ENCODE results near the gene NR5A1.

Gene NR5A1

DNA sequence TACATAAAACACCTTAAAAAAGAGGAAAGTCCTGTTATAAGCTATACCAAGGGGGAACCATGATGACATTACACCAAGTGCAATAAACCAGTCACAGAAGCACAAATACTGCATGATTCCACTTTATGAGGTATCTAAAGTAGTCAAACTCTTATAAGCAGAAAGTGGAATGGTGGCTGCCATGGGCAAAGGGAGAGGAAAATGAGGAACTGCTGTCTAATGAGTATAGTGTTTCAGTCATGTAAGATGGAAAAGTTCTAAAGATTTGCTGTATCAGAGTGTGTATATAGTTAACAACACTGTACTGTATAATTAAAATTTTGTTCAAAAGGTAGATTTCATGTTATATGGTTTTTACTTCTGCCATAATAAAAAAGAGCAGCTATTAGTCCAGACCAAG lies 34.6 kb upstream of the NR5A1 start:
- Histone ChIP-seq H2AFZ (ENCODE audit: low read depth) (no peak overlapping the region), H3K79me2 (ENCODE audit: insufficient read depth, low read depth) (no peaks in the 10 kb centered on the region), H4K20me1 (ENCODE audit: insufficient read depth) (no peaks in the 10 kb centered on the region), H3K4me1 (ENCODE audit: low read depth, poor library complexity, severe bottlenecking) (no peaks in the 10 kb centered on the region), H3K27me3 (ENCODE audit: insufficient read depth, low read depth) (no peaks in the 10 kb centered on the region), H3K4me3 (IDR thresholded peaks at IDR 0.05; ENCODE audit: insufficient read depth, low read depth, low read length) (no peak overlapping the region), H3K36me3 (ENCODE audit: insufficient read depth) (no peaks in the 10 kb centered on the region), H3K9ac (no peak overlapping the region), H3K27ac (no peak overlapping the region), H3K4me2 (no peak overlapping the region)
- TF ChIP-seq, protein P1, sequence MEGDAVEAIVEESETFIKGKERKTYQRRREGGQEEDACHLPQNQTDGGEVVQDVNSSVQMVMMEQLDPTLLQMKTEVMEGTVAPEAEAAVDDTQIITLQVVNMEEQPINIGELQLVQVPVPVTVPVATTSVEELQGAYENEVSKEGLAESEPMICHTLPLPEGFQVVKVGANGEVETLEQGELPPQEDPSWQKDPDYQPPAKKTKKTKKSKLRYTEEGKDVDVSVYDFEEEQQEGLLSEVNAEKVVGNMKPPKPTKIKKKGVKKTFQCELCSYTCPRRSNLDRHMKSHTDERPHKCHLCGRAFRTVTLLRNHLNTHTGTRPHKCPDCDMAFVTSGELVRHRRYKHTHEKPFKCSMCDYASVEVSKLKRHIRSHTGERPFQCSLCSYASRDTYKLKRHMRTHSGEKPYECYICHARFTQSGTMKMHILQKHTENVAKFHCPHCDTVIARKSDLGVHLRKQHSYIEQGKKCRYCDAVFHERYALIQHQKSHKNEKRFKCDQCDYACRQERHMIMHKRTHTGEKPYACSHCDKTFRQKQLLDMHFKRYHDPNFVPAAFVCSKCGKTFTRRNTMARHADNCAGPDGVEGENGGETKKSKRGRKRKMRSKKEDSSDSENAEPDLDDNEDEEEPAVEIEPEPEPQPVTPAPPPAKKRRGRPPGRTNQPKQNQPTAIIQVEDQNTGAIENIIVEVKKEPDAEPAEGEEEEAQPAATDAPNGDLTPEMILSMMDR (conservative IDR thresholded peaks at IDR 0.05; ENCODE audit: low read depth, low read length) = no peak

DNA sequence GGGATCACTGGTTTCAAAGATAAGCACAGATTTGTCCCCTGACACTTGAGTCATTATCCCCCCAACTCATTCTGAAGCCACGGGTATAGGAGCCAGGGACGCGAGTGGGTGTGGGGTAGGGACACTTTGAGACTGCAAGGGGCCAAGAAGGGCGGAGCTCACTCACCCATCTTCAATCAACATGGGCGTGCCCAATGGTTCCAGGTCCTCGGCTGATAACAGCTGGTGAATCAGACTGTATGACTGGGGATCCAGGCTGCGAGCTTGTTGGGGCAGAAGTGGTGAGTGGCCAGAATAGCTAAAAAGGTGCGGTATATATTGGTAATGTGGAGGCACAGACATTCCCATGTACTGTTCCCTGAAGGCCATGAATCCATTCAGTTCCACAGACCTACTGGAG lies 30.7 kb upstream of the NR5A1 start:
- Histone ChIP-seq H3K79me2 (ENCODE audit: insufficient read depth, low read depth) (no peaks in the 10 kb centered on the region), H3K36me3 (ENCODE audit: insufficient read depth) (no peaks in the 10 kb centered on the region), H2AFZ (ENCODE audit: low read depth) (no peak overlapping the region), H3K9ac (no peak overlapping the region), H3K4me3 (IDR thresholded peaks at IDR 0.05; ENCODE audit: insufficient read depth, low read depth, low read length) (no peak overlapping the region), H3K4me2 (no peak overlapping the region), H3K4me1 (ENCODE audit: low read depth, poor library complexity, severe bottlenecking) (no peaks in the 10 kb centered on the region), H3K27me3 (ENCODE audit: insufficient read depth, low read depth) (no peaks in the 10 kb centered on the region), H4K20me1 (ENCODE audit: insufficient read depth) (no peaks in the 10 kb centered on the region), H3K27ac (no peak overlapping the region)
- TF ChIP-seq, protein P1 (conservative IDR thresholded peaks at IDR 0.05; ENCODE audit: low read depth, low read length) = no peak

DNA sequence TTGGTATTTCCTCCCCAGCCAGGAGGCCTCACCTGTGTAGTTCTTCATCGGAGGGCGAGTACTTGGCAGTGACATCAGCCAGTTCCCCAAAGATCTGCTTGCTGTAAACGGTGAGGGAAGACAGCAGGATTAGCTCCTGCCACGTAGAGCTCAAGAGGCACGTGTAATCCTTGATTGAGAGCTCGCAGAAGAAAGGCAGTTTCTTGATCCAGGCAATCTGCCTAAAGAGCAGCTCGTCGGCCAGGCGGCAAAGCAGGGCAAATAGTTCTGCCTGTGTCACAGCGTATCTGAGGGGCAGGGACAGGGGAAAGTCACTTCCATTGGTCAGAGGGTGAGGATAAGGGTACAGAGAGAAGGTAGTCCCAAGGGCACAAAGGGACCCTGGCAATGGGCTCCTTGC lies 28.6 kb upstream of the NR5A1 start:
- H3K4me2 ChIP-seq = no peak overlapping the region
- TF ChIP-seq, protein P1 (conservative IDR thresholded peaks at IDR 0.05; ENCODE audit: low read depth, low read length) = no peak

DNA sequence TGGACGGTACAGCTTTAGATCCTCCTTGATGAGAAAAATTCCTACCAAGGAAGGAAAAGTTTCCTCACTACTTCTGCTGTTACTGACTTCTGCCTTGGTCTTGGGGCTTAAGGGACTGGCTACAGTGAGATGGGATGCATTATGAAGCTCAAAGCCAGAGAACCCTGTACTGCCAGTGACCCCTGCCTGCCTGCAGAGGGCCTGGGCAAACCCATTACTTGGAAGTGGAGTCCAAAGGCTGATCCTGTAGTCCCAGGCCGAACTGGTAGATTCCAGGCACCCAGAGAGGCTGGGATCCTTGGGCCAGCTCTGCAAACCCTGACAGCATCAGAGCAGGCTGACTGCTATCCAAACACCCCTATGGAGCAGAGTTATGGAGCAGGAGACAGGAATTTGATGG lies 25.7 kb upstream of the NR5A1 start:
- Histone ChIP-seq H4K20me1 (ENCODE audit: insufficient read depth) (no peaks in the 10 kb centered on the region), H3K9ac (no peak overlapping the region)
- TF ChIP-seq, protein P1 (conservative IDR thresholded peaks at IDR 0.05; ENCODE audit: low read depth, low read length) = no peak

More for the DNA sequence above, 28.6 kb upstream of the NR5A1 start:
- no peaks in the 10 kb centered on the region for H3K27me3 ChIP-seq (ENCODE audit: insufficient read depth, low read depth)
- no peak overlapping the region for H3K4me3 ChIP-seq (IDR thresholded peaks at IDR 0.05; ENCODE audit: insufficient read depth, low read depth, low read length)
- H3K36me3 ChIP-seq (ENCODE audit: insufficient read depth) = no peaks in the 10 kb centered on the region
- no peak overlapping the region for H3K27ac ChIP-seq
- H2AFZ ChIP-seq (ENCODE audit: low read depth) = no peak overlapping the region
- no peaks in the 10 kb centered on the region for H3K4me1 ChIP-seq (ENCODE audit: low read depth, poor library complexity, severe bottlenecking)
- H4K20me1 ChIP-seq (ENCODE audit: insufficient read depth) = no peaks in the 10 kb centered on the region
- H3K9ac ChIP-seq = no peak overlapping the region
- no peaks in the 10 kb centered on the region for H3K79me2 ChIP-seq (ENCODE audit: insufficient read depth, low read depth)

More for the DNA sequence above, 25.7 kb upstream of the NR5A1 start:
- Histone ChIP-seq H2AFZ (ENCODE audit: low read depth) (no peak overlapping the region), H3K4me3 (IDR thresholded peaks at IDR 0.05; ENCODE audit: insufficient read depth, low read depth, low read length) (no peak overlapping the region), H3K4me1 (ENCODE audit: low read depth, poor library complexity, severe bottlenecking) (no peaks in the 10 kb centered on the region), H3K27me3 (ENCODE audit: insufficient read depth, low read depth) (no peaks in the 10 kb centered on the region), H3K36me3 (ENCODE audit: insufficient read depth) (no peaks in the 10 kb centered on the region), H3K27ac (no peak overlapping the region), H3K4me2 (no peak overlapping the region), H3K79me2 (ENCODE audit: insufficient read depth, low read depth) (no peaks in the 10 kb centered on the region)

Measured in KMS-11 (cell line).